T-helper 2 cell treated with Interferon-gamma antibody and Interleukin-4, amounts not matched to agents 100 ng/mL and 5 ng/mL, for 36 hours (primary cell): ENCODE data around the gene MYH7. TPM values are rescaled to one million over a fixed set of nuclear protein-coding genes. Genes with fewer than 3 reads are reported as not detected.
"Not testable (repeated sequence)": the region's sequence is repeated elsewhere in the genome, so short reads cannot be mapped to it uniquely, and the experiment has no call there.

Experiments used
- intact Hi-C: fragments of 100-400 bp; cut with micrococcal nuclease; formaldehyde crosslinking; loops from one replicate; pipeline ENCODE4 v1.15.1; 2023
- total RNA-seq: library from RNA; stranded (reverse); gene quantifications from 2 replicates; pipeline ENCODE4 v1.2.3, GENCODE V29; 2022

The MYH7 gene
- total RNA-seq, 1 donor from 2014 or later = not detected

GRCh38 chr14:23431486-23431885 lies 4.0 kb downstream of the MYH7 start:
- intact Hi-C loops = no loop called here

GRCh38 chr14:23430723-23431085 lies 4.8 kb downstream of the MYH7 start:
- intact Hi-C loops = no loop called here

- intact Hi-C loops = no loop called here
Measured at GRCh38 chr14:23430016-23430722, 5.3 kb downstream of the MYH7 start.

GRCh38 chr14:23428686-23429495 lies 6.6 kb downstream of the MYH7 start:
- intact Hi-C loops = no loop called here

GRCh38 chr14:23425798-23426197 lies 9.7 kb downstream of the MYH7 start:
- intact Hi-C loops = not testable (repeated sequence)

- intact Hi-C loops = no loop called here
Measured at GRCh38 chr14:23425169-23425568, 10.3 kb downstream of the MYH7 start.

GRCh38 chr14:23423657-23424056 lies 11.8 kb downstream of the MYH7 start:
- intact Hi-C loops = no loop called here

- intact Hi-C loops = no loop called here
Measured at GRCh38 chr14:23421594-23421993, 13.9 kb downstream of the MYH7 start.

- intact Hi-C loops = not testable (repeated sequence)
Measured at GRCh38 chr14:23419646-23420045, 15.8 kb downstream of the MYH7 start.

GRCh38 chr14:23418021-23418420 lies 17.4 kb downstream of the MYH7 start:
- intact Hi-C loops = no loop called here

- intact Hi-C loops = not testable (repeated sequence)
Measured at GRCh38 chr14:23417269-23417668, 18.2 kb downstream of the MYH7 start.

GRCh38 chr14:23416801-23417200 lies 18.7 kb downstream of the MYH7 start:
- intact Hi-C loops = no loop called here

GRCh38 chr14:23415821-23416778 lies 19.4 kb downstream of the MYH7 start:
- intact Hi-C loops = no loop called here

GRCh38 chr14:23414906-23415820 lies 20.3 kb downstream of the MYH7 start:
- intact Hi-C loops = no loop called here

GRCh38 chr14:23414254-23414653 lies 21.2 kb downstream of the MYH7 start:
- intact Hi-C loops = no loop called here

GRCh38 chr14:23413681-23414080 lies 21.8 kb downstream of the MYH7 start:
- intact Hi-C loops = no loop called here

- intact Hi-C loops = no loop called here
Measured at GRCh38 chr14:23411563-23412525, 23.6 kb downstream of the MYH7 start.

- intact Hi-C loops = no loop called here
Measured at GRCh38 chr14:23409966-23410635, 25.4 kb downstream of the MYH7 start.

- intact Hi-C loops = no loop called here
Measured at GRCh38 chr14:23409475-23409874, 26.0 kb downstream of the MYH7 start.
